NCI-H2196 treated with DMSO at 0.1 percent for 48 hours (cell line): ENCODE data around the gene FAM83F.

Experiments
- DNase-seq: peaks from one replicate; lab custom pipeline; 2025; ENCODE audit not compliant: unreplicated experiment; lab: John Stamatoyannopoulos, UW

The FAM83F gene

GRCh38 chr22:40056154-40056553 lies 61.4 kb downstream of the FAM83F start:
- no peak for DNase-seq

- no peak for DNase-seq
Observed at GRCh38 chr22:40056559-40056958, 61.8 kb downstream of the FAM83F start.

- DNase-seq, result no peak
Observed at GRCh38 chr22:40057652-40058051, 62.9 kb downstream of the FAM83F start.

GRCh38 chr22:40058265-40058664 lies 63.5 kb downstream of the FAM83F start:
- DNase-seq, result no peak

GRCh38 chr22:40065981-40066380 lies 71.2 kb downstream of the FAM83F start:
- DNase-seq, result no peak

- no peak for DNase-seq
Observed at GRCh38 chr22:40067639-40068038, 72.9 kb downstream of the FAM83F start.

GRCh38 chr22:40070701-40071100 lies 75.9 kb downstream of the FAM83F start:
- DNase-seq, result no peak

- DNase-seq, result no peak
Observed at GRCh38 chr22:40071720-40072119, 77.0 kb downstream of the FAM83F start.

- DNase-seq, result no peak
Observed at GRCh38 chr22:40076702-40077645, 82.2 kb downstream of the FAM83F start.

- no peak for DNase-seq
Observed at GRCh38 chr22:40077646-40078016, 82.9 kb downstream of the FAM83F start.

GRCh38 chr22:40081662-40082061 lies 86.9 kb downstream of the FAM83F start:
- DNase-seq, result no peak

GRCh38 chr22:40082184-40082583 lies 87.4 kb downstream of the FAM83F start:
- DNase-seq, result no peak

- DNase-seq, result no peak
Observed at GRCh38 chr22:40083794-40084193, 89.0 kb downstream of the FAM83F start.

GRCh38 chr22:40084246-40084645 lies 89.5 kb downstream of the FAM83F start:
- no peak for DNase-seq

- no peak for DNase-seq
Observed at GRCh38 chr22:40088818-40089217, 94.1 kb downstream of the FAM83F start.
